ENCODE measurements around the gene HHIPL1.

The HHIPL1 gene

GRCh38 chr14:99691111-99691885 is 46.4 kb downstream of the HHIPL1 start:
- no peak for DNase-seq (ENCODE audit: low read depth)

GRCh38 chr14:99693918-99694317 is 49.0 kb downstream of the HHIPL1 start:
- DNase-seq (ENCODE audit: low read depth), result no peak

- DNase-seq (ENCODE audit: low read depth), result no peak
Measured at GRCh38 chr14:99696929-99697328, 52.0 kb downstream of the HHIPL1 start.

GRCh38 chr14:99698236-99698635 is 53.3 kb downstream of the HHIPL1 start:
- no peak for DNase-seq (ENCODE audit: low read depth)

GRCh38 chr14:99698642-99699041 is 53.7 kb downstream of the HHIPL1 start:
- no peak for DNase-seq (ENCODE audit: low read depth)

GRCh38 chr14:99699085-99699760 is 54.3 kb downstream of the HHIPL1 start:
- no peak for DNase-seq (ENCODE audit: low read depth)

GRCh38 chr14:99699861-99700260 is 54.9 kb downstream of the HHIPL1 start:
- DNase-seq (ENCODE audit: low read depth), result no peak

GRCh38 chr14:99700379-99700778 is 55.5 kb downstream of the HHIPL1 start:
- DNase-seq (ENCODE audit: low read depth), result no peak

- no peak for DNase-seq (ENCODE audit: low read depth)
Measured at GRCh38 chr14:99701260-99701659, 56.3 kb downstream of the HHIPL1 start.

GRCh38 chr14:99702115-99702514 is 57.2 kb downstream of the HHIPL1 start:
- no peak for DNase-seq (ENCODE audit: low read depth)

GRCh38 chr14:99703381-99703780 is 58.5 kb downstream of the HHIPL1 start:
- no peak for DNase-seq (ENCODE audit: low read depth)

- no peak for DNase-seq (ENCODE audit: low read depth)
Measured at GRCh38 chr14:99704037-99704436, 59.1 kb downstream of the HHIPL1 start.

- DNase-seq (ENCODE audit: low read depth), result no peak
Measured at GRCh38 chr14:99706107-99706900, 61.4 kb downstream of the HHIPL1 start.

GRCh38 chr14:99707420-99707819 is 62.5 kb downstream of the HHIPL1 start:
- no peak for DNase-seq (ENCODE audit: low read depth)

- DNase-seq (ENCODE audit: low read depth), result no peak
Measured at GRCh38 chr14:99707921-99708320, 63.0 kb downstream of the HHIPL1 start.

GRCh38 chr14:99708449-99708848 is 63.5 kb downstream of the HHIPL1 start:
- no peak for DNase-seq (ENCODE audit: low read depth)

- DNase-seq (ENCODE audit: low read depth), result no peak
Measured at GRCh38 chr14:99713972-99714371, 69.0 kb downstream of the HHIPL1 start.

GRCh38 chr14:99715266-99716000 is 70.5 kb downstream of the HHIPL1 start:
- DNase-seq (ENCODE audit: low read depth), result no peak

GRCh38 chr14:99716091-99716849 is 71.3 kb downstream of the HHIPL1 start:
- no peak for DNase-seq (ENCODE audit: low read depth)

- DNase-seq (ENCODE audit: low read depth), result no peak
Measured at GRCh38 chr14:99716850-99717681, 72.1 kb downstream of the HHIPL1 start.

GRCh38 chr14:99717682-99718013 is 72.7 kb downstream of the HHIPL1 start:
- no peak for DNase-seq (ENCODE audit: low read depth)
